GM12864 (cell line): ENCODE data around the gene TSEN54.

Experiments
- DNase-seq: peaks from one replicate; pipeline ENCODE4 v3.0.0-alpha.2; 2011; ENCODE audit warnings: low read depth
- H3K4me3 ChIP-seq: 2 replicates; pipeline ENCODE4 v1.5.1; 2011; ENCODE audit warnings: mild to moderate bottlenecking, low read depth, low read length, control low read depth
- CTCF ChIP-seq: IDR thresholded peaks from 2 replicates; pipeline ENCODE4 v1.5.1; 2011; ENCODE audit warnings: low read depth, mild to moderate bottlenecking, moderate library complexity, low read length, control low read depth, inconsistent platforms; ENCODE audit errors: missing control alignments

TSEN54 gene

GRCh38 chr17:75488693-75489510 lies 27.4 kb upstream of the TSEN54 start:
- H3K4me3 ChIP-seq = no peak overlapping the region
- TF ChIP-seq CTCF = no peak
- no peak for DNase-seq

- DNase-seq = no peak
- no peak overlapping the region for H3K4me3 ChIP-seq
- no peak for TF ChIP-seq CTCF
Measured at GRCh38 chr17:75489511-75489955, 26.8 kb upstream of the TSEN54 start.

- DNase-seq = no peak
- no peak for TF ChIP-seq CTCF
- H3K4me3 ChIP-seq = no peak overlapping the region
Measured at GRCh38 chr17:75490173-75490743, 26.1 kb upstream of the TSEN54 start.

- no peak for TF ChIP-seq CTCF
- no peak overlapping the region for H3K4me3 ChIP-seq
- DNase-seq = no peak
Measured at GRCh38 chr17:75490953-75491649, 25.2 kb upstream of the TSEN54 start.

- H3K4me3 ChIP-seq = no peak overlapping the region
- TF ChIP-seq CTCF = no peak
- no peak for DNase-seq
Measured at GRCh38 chr17:75491680-75492079, 24.6 kb upstream of the TSEN54 start.

GRCh38 chr17:75492555-75493168 lies 23.7 kb upstream of the TSEN54 start:
- DNase-seq = no peak

More at GRCh38 chr17:75492555-75493168, 23.7 kb upstream of the TSEN54 start:
- no peak for TF ChIP-seq CTCF
- no peak overlapping the region for H3K4me3 ChIP-seq
